ENCODE data around the gene MYBL2. TPM values are rescaled to one million over a fixed set of nuclear protein-coding genes. Genes with fewer than 3 reads are reported as not detected.

The MYBL2 gene
- total RNA-seq, 1 experiment from 2014 or later = 159 TPM

GRCh38 chr20:43748274-43748673 lies 81.4 kb downstream of the MYBL2 start:
- H3K14ac ChIP-seq (ENCODE audit: insufficient read depth, low read length) = no peak overlapping the region
- H3K56ac ChIP-seq (ENCODE audit: insufficient read length, low read depth, low read length) = no peak overlapping the region
- H3K36me3 Mint-ChIP-seq (ENCODE audit: insufficient read depth in 1 of 3, low read depth in 3 of 3) = no peaks in the 10 kb centered on the region
- no peak overlapping the region for H3K4me2 ChIP-seq (ENCODE audit: insufficient read depth, insufficient read length, low read length)
- no peak overlapping the region for H4K91ac ChIP-seq (ENCODE audit: insufficient read length, low read depth, low read length)
- no CpG with 5 or more reads among the region's 1 CpG for WGBS (ENCODE audit: extremely low coverage, insufficient read length, low lambda C conversion rate)
- H2BK120ac ChIP-seq (ENCODE audit: low read depth, low read length, poor library complexity, severe bottlenecking) = no peak overlapping the region
- no peak overlapping the region for H3T11ph ChIP-seq (ENCODE audit: low read length)
- no peaks in the 10 kb centered on the region for H3K27me3 ChIP-seq (ENCODE audit: insufficient read depth, low read length)
- no peak overlapping the region for H2BK12ac ChIP-seq (ENCODE audit: insufficient read length, low read depth, low read length)
- H4K8ac ChIP-seq (replicated peaks; ENCODE audit: insufficient read length, low read depth, low read length) = no peak overlapping the region
- no peak overlapping the region for H2AK5ac ChIP-seq (ENCODE audit: insufficient read length, low read length)
- no peak overlapping the region for H3K4me3 Mint-ChIP-seq
- H4K20me1 ChIP-seq (ENCODE audit: control insufficient read depth, insufficient read depth, insufficient read length) = no peaks in the 10 kb centered on the region
- H3K4ac ChIP-seq (ENCODE audit: low read depth, low read length) = no peak overlapping the region
- H3K9ac ChIP-seq (ENCODE audit: extremely low read depth, insufficient read length, low read length) = no peak overlapping the region
- no peaks in the 10 kb centered on the region for H3K9me3 Mint-ChIP-seq
- H3K79me1 ChIP-seq (ENCODE audit: insufficient read depth, low read depth, low read length, poor library complexity, severe bottlenecking) = no peaks in the 10 kb centered on the region
- no peak for TF ChIP-seq CTCF (conservative IDR thresholded peaks at IDR 0.05)
- no peaks in the 10 kb centered on the region for H3K4me1 ChIP-seq (ENCODE audit: insufficient read depth, low read length)
- H2BK5ac ChIP-seq (ENCODE audit: insufficient read length, low read length) = no peak overlapping the region
- H3K23me2 ChIP-seq (ENCODE audit: insufficient read length, low read depth, low read length, poor library complexity, severe bottlenecking) = no peaks in the 10 kb centered on the region
- H3K4me1 Mint-ChIP-seq = peaks cover 13 to 32% of the 10 kb centered on the region in 2 experiments
- H3K18ac ChIP-seq (ENCODE audit: insufficient read length, low read depth, low read length) = no peak overlapping the region
- H3K9me3 ChIP-seq (ENCODE audit: control insufficient read depth, low read depth, low read length) = no peaks in the 10 kb centered on the region
- H3K27me3 Mint-ChIP-seq (ENCODE audit: low read depth) = peaks cover 12% of the 10 kb centered on the region
- no peak overlapping the region for H2AFZ ChIP-seq (ENCODE audit: low read length)
- no peak overlapping the region for H2BK15ac ChIP-seq (ENCODE audit: low read depth, low read length)
- no peaks in the 10 kb centered on the region for H3K79me2 ChIP-seq (ENCODE audit: insufficient read depth, low read length)
- DNase-seq = no peak
- H3K27ac ChIP-seq (ENCODE audit: insufficient read length, low read depth, low read length) = no peak overlapping the region
- no peak overlapping the region for H3K27ac Mint-ChIP-seq
- H4K5ac ChIP-seq (ENCODE audit: insufficient read length, low read depth, low read length) = no peak overlapping the region
- no peak overlapping the region for H2BK20ac ChIP-seq (ENCODE audit: low read depth, low read length, poor library complexity, severe bottlenecking)
- no peak overlapping the region for H3K23ac ChIP-seq (ENCODE audit: insufficient read length, low read depth, low read length)

Data from H9 (cell line).